Measurements from ENCODE around the gene HOXD11. TPM values are rescaled to one million over a fixed set of nuclear protein-coding genes. Genes with fewer than 3 reads are reported as not detected.

The HOXD11 gene
- total and polyA plus RNA-seq, 9 of the 15 experiments (the other 6 are each of a cell fraction or from before 2014, with no cell fraction given): not detected

- TF ChIP-seq CHAMP1 (IDR thresholded peaks at IDR 0.05): no peak
- no peak for TF ChIP-seq ZNF174 (CRISPR knock-in tag; IDR thresholded peaks at IDR 0.05)
- no peak for TF ChIP-seq TAL1 (IDR thresholded peaks at IDR 0.05)
- no peak for TF ChIP-seq ZBTB49 (CRISPR knock-in tag; IDR thresholded peaks at IDR 0.05; ENCODE audit: borderline replicate concordance)
- TF ChIP-seq MXI1 (IDR thresholded peaks at IDR 0.05; ENCODE audit: low read depth, low read length): no peak
- no peak for TF ChIP-seq CBX3 (IDR thresholded peaks at IDR 0.05; ENCODE audit: borderline replicate concordance in 1 of 2, low read length in 2 of 2)
- no peak for TF ChIP-seq CCAR2 (IDR thresholded peaks at IDR 0.05; ENCODE audit: low read depth, low read length)
- TF ChIP-seq LCOR (CRISPR knock-in tag; IDR thresholded peaks at IDR 0.05): no peak
- TF ChIP-seq HLTF (IDR thresholded peaks at IDR 0.05): no peak
- TF ChIP-seq MCM5 (IDR thresholded peaks at IDR 0.05; ENCODE audit: low read depth): no peak
- TF ChIP-seq PPARD (CRISPR knock-in tag; IDR thresholded peaks at IDR 0.05): no peak
- no peak for TF ChIP-seq ZNF655 (CRISPR knock-in tag; IDR thresholded peaks at IDR 0.05)
Measured at GRCh38 chr2:176117823-176118371, 10.8 kb downstream of the HOXD11 start (continued).

Measured in K562 (cell line).